ENCODE measurements around the gene NSL1. TPM values are rescaled to one million over a fixed set of nuclear protein-coding genes. Genes with fewer than 3 reads are reported as not detected.
"Not testable (repeated sequence)": the region's sequence is repeated elsewhere in the genome, so short reads cannot be mapped to it uniquely, and the experiment has no call there.

The NSL1 gene
- total RNA-seq, 1 donor from 2014 or later: 38.1 TPM

- DNase-seq (ENCODE audit: low spot score) (no peak), ATAC-seq (peak; percentile 66)
- intact Hi-C loops (cut with DNase I): no loop called here
Observed at GRCh38 chr1:212792396-212792908, 875 bp upstream of the NSL1 start.

DNA sequence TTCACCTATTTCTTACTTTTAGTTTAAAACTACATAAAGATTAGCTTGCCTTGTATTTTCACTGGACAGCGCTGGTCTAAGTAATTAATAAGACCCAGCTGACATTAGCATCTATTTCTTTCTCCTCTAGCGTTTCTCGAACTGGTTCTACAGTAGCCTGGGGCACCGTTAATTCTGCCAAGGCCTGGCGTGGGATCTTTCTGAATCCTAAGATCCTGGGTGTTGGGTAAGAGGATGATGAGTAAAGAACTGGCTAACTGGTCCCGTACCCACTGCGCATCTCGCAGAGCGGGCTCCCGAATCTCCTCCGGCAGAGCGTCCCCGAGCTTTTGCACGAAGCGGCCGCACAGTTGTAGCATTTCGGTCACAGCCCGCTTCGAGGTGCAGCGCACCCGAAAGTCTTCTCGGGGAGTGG is 309 bp downstream of the NSL1 start:
- intact Hi-C loops (cut with DNase I): no loop called here
- ATAC-seq (peak; percentile 54), DNase-seq (ENCODE audit: low spot score) (no peak)

DNA sequence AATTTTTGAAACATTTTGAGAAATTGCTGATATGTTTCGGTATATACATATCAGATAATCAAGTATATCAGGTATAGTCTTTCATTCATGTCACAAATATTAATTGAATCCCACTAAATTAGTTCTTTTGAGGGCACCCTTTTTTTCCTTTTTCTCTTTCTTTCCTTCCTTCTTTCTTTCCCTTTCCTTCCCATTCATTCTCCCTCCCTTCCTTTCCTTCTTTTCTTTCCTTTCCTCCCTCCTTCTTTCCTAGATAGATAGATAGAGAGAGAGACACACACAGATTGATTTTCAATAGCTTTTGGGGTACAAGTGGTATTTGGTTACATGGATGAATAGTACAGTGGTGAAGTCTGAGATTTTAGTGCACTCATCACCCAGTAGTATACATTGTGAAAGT is 5.7 kb downstream of the NSL1 start:
- no peak for DNase-seq (ENCODE audit: low spot score)
- ATAC-seq: no peak
- intact Hi-C loops (cut with DNase I): no loop called here

DNA sequence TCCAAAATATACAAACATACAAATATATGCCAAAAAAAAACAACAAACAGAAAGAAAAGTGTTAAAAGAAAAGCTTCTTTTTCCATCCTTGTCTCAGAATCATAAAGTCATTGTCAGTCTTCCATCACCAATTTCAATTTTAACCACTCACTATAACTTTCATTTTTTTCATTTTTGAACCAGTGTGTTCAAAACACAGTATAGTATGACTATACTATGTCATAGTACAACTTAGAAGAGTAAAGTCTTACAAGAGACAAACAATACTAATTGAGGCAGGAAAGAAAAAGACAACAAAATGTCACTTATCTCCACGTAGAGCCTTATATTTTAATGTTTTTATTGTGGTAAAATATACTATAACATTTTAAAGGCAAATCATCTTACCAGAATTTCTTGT is 7.6 kb downstream of the NSL1 start:
- intact Hi-C loops (cut with DNase I): no loop called here
- ATAC-seq (no peak), DNase-seq (ENCODE audit: low spot score) (no peak)

DNA sequence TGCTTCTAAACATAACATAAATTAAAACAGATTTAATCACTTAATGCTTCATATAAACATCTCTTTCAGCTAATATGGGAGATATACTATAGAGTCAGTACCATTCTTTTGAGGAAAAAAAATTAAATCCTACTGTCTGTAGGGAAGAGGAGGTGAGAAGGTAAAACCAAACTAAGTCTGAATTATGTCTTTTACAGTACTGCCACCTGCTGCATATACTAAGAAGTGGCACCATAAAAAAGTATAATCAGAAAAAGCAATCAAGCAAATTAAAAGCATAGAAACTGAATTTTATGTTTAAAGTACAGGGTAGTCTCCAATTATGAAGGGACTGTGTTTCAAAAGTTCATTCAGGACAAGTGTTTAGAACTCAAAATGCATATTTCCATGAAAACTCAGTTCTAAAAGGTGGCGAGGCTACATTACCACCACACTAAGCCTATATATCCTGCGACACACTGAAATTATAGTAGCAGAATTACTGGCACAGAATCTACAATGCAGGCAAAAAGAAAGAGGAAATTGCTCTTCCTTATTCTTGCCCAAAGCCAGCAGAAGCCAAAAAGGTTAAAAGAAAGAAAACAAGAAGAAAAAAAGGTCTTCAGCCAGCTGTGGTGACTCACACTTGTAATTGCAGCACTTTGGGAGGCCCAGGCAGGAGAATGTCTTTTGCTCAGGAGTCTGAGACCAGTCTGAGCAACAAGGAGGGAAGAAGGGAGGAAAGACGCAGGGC is 9.0 kb downstream of the NSL1 start:
- DNase-seq (ENCODE audit: low spot score): no peak
- ATAC-seq: peak; percentile 52
- intact Hi-C loops (cut with DNase I): no loop called here

- ATAC-seq (no peak), DNase-seq (ENCODE audit: low spot score) (no peak)
- intact Hi-C loops (cut with DNase I): no loop called here
Observed at GRCh38 chr1:212781225-212781624, 10.4 kb downstream of the NSL1 start.

DNA sequence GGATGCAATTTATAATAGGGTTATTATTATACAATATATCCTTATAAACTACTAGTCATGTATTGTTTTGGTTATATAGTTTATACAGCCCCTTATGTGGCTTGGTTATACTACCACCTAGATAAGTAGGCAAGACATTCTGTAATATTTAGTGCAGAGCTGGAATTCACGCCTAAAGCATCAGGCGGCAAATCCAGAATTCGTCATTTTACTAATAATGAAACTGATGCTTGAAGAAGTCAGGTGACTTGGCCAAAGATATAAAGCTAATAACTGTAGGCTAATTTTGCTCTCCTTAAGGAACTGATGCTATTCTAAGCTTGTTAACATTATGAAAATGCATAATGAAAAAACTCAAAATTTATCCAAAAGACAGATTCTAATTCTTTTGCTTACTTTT is 10.8 kb downstream of the NSL1 start:
- intact Hi-C loops (cut with DNase I): no loop called here
- ATAC-seq (no peak), DNase-seq (ENCODE audit: low spot score) (no peak)

- DNase-seq (ENCODE audit: low spot score); ATAC-seq; intact Hi-C loops (cut with DNase I): not testable (repeated sequence)
Observed at GRCh38 chr1:212779086-212779485, 12.5 kb downstream of the NSL1 start.

DNA sequence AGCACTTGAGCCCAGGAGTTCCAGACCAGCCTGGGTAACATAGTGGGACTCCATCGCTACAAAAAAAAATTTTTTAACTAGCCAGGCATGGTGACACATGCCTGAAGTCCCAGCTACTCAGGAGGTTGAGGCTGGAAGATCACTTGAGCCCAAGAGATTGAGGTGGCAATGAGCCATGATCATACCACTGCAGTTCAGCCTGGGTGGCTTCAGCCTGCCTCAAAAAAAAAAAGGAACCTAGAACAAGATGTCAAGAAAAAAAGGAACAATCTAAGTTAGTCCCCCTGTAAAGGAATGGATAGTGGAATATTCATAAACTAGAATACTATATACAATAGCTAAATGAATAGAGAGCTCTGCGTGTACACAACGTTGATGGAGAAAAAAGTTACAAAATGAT is 14.4 kb downstream of the NSL1 start:
- DNase-seq (ENCODE audit: low spot score) (no peak), ATAC-seq (no peak)
- intact Hi-C loops (cut with DNase I): no loop called here

GRCh38 chr1:212775241-212775640 is 16.3 kb downstream of the NSL1 start:
- intact Hi-C loops (cut with DNase I): no loop called here
- DNase-seq (ENCODE audit: low spot score): no peak
- ATAC-seq: no peak

GRCh38 chr1:212774584-212774983 is 17.0 kb downstream of the NSL1 start:
- no peak for DNase-seq (ENCODE audit: low spot score)
- no peak for ATAC-seq
- intact Hi-C loops (cut with DNase I): no loop called here

DNA sequence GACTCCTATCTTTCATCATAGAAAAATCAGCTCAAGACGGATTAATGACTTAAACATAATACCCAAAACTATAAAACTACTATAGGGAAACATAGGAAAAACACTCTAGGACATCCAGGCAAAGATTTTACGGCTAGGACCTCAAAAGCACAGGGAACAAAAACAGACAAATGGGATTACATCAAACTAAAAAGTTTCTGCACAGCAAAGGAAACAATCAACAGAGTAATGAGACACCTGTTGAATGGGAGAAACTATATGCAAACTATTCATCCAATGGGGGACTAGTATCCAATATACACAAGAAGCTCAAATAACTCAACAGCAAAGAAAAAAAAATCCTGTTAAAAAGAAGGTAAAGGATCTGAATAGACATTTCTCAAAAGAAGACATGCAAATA is 18.6 kb downstream of the NSL1 start:
- ATAC-seq (no peak), DNase-seq (ENCODE audit: low spot score) (no peak)
- intact Hi-C loops (cut with DNase I): no loop called here

DNA sequence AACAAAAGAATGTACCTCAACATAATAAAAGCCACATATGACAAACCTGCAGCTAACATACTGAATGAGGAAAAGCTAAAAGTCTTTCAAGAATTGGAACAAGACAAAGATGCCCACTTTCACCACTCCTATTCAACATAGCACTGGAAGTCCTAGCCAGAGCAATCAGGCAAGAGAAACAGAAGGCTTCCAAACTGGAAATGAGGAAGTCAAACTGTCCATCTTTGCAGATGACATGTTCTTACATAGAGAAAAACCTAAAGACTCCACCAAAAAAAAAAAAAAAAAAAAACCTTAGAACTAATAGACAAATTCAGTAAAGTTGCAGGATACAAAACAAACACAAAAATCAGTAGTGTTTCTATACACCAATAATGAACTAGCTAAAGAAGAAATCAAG is 20.2 kb downstream of the NSL1 start:
- intact Hi-C loops (cut with DNase I): no loop called here
- no peak for ATAC-seq
- no peak for DNase-seq (ENCODE audit: low spot score)

DNA sequence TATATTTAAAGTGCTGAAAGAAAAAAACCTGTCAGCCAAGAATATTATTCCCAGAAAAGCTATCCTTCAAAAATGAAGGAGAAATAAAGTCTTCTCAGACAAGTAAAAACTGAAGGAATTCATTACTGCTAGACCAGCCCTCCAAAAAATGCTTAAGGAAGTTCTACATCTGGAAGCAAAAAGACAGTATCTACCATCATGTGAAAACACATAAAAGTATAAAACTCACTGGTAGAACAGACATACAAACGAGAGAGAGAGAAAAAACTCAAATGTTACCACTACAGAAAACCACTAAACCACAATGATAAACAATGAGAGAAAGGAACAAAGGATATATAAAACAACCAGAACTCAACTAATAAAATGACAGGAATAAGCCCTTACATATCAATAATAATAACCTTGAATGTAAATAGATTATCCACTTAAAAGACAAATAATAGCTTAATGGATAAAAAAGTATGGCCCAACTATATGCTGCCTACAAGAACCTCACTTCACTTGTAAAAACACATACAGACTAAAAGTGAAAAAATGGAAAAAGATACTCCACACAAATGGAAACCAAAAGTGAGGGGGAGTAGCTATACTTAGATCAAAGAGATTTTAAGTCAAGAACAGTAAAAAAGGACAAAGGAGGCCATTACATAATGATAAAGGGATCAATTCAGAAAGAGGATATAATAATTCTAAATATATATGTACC is 22.0 kb downstream of the NSL1 start:
- intact Hi-C loops (cut with DNase I): no loop called here
- DNase-seq (ENCODE audit: low spot score): no peak
- no peak for ATAC-seq

DNA sequence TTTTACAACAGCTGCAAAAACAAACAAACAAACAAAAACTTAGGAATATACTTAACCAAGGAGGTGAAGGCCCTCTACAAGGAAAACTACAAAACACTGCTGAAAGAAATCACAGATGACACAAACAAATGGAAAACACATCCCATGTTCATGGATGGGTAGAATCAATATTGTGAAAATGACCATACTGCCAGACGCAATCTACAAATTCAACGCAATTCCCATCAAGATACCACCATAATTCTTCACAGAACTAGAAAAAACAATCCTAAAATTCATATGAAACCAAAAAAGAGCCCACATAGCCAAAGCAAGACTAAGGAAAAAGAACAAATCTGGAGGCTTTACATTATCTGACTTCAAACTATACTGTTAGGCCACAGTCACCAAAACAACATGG is 24.8 kb downstream of the NSL1 start:
- intact Hi-C loops (cut with DNase I); ATAC-seq; DNase-seq (ENCODE audit: low spot score): not testable (repeated sequence)

DNA sequence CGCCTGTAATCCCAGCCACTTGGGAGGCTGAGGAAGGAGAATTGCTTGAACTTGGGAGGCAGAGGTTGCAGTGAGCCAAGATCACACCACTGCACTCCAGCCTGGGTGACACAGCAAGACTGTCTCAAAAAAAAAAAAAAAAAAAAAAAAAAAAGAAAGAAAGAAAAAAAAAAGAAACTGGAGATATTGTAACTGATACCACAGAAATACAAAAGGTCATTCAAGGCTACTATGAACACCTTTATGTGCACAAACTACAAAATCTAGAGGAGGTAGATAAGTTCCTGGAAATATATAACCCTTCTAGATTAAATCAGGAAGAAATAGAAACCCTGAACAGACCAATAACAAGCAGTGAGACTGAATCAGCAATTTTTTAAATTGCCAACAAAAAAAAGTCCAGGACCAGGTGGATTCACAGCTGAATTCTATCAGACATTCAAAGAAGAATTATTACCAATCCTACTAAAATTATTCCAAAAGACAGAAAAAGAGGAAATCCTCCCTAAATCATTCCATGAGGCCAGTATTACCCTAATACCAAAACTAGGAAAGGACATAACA is 26.8 kb downstream of the NSL1 start:
- DNase-seq (ENCODE audit: low spot score); ATAC-seq: not testable (repeated sequence)
- intact Hi-C loops (cut with DNase I): loop anchor here (5.0 kb wide), 1 partner anchor 1233 kb away; no protein-coding TSS in a partner anchor

- no peak for ATAC-seq
- DNase-seq (ENCODE audit: low spot score): no peak
- intact Hi-C loops (cut with DNase I): loop anchor here (5.0 kb wide), 1 partner anchor 1234 kb away; no protein-coding TSS in a partner anchor
Observed at GRCh38 chr1:212762839-212763238, 28.7 kb downstream of the NSL1 start.

- ATAC-seq (no peak), DNase-seq (ENCODE audit: low spot score) (no peak)
- intact Hi-C loops (cut with DNase I): loop anchor here (5.0 kb wide), 1 partner anchor 1235 kb away; no protein-coding TSS in a partner anchor
Observed at GRCh38 chr1:212762234-212762633, 29.3 kb downstream of the NSL1 start.

GRCh38 chr1:212760126-212760823 is 31.3 kb downstream of the NSL1 start:
- DNase-seq (ENCODE audit: low spot score): no peak
- intact Hi-C loops (cut with DNase I): loop anchor here (5.0 kb wide), 1 partner anchor 1237 kb away; no protein-coding TSS in a partner anchor
- ATAC-seq: no peak

Measured in sciatic nerve (tissue), 2 donors.